GM23248 (cell line): ENCODE data around the gene SLC35C1. TPM values are rescaled to one million over a fixed set of nuclear protein-coding genes. Genes with fewer than 3 reads are reported as not detected.

ENCODE experiments used
- DNase-seq: peaks from one replicate; pipeline ENCODE4 v3.0.0-alpha.2; 2015
- H2AFZ ChIP-seq: fragments of 200-600 bp; sonication (generic); 2 replicates; pipeline ENCODE4 v1.6.1; 2016; ENCODE audit warnings: antibody characterized with exemption
- H3F3A ChIP-seq: fragments of 200-600 bp; sonication (generic); 2 replicates; pipeline ENCODE4 v1.6.1; 2016; ENCODE audit warnings: mild to moderate bottlenecking, antibody characterized with exemption, mixed run types; ENCODE audit not compliant: insufficient read depth
- H3K27ac ChIP-seq: fragments of 200-600 bp; sonication (generic); 2 replicates; pipeline ENCODE4 v1.5.1; 2016; ENCODE audit warnings: mild to moderate bottlenecking
- H3K27me3 ChIP-seq: fragments of 200-600 bp; sonication (generic); replicated peaks from 2 replicates; pipeline ENCODE4 v1.6.1; 2016; ENCODE audit warnings: mild to moderate bottlenecking; ENCODE audit not compliant: insufficient read depth
- H3K36me3 ChIP-seq: fragments of 200-600 bp; sonication (generic); 2 replicates; pipeline ENCODE4 v1.6.1; 2016; ENCODE audit warnings: low read depth, mild to moderate bottlenecking
- H3K4me1 ChIP-seq: fragments of 200-600 bp; sonication (generic); 2 replicates; pipeline ENCODE4 v1.6.1; 2016; ENCODE audit warnings: mild to moderate bottlenecking; ENCODE audit not compliant: insufficient read depth
- H3K4me2 ChIP-seq: fragments of 200-600 bp; sonication (generic); one replicate; pipeline ENCODE4 v1.6.1; 2016; ENCODE audit warnings: mild to moderate bottlenecking; ENCODE audit not compliant: unreplicated experiment
- H3K4me3 ChIP-seq: fragments of 200-600 bp; sonication (generic); 2 replicates; pipeline ENCODE4 v1.5.1; 2016; ENCODE audit warnings: mild to moderate bottlenecking
- H3K79me2 ChIP-seq: fragments of 200-600 bp; sonication (generic); 2 replicates; pipeline ENCODE4 v1.6.1; 2016; ENCODE audit warnings: mild to moderate bottlenecking; ENCODE audit not compliant: insufficient read depth
- H3K9ac ChIP-seq: fragments of 200-600 bp; sonication (generic); 2 replicates; pipeline ENCODE4 v1.6.1; 2016; ENCODE audit warnings: mild to moderate bottlenecking
- H3K9me2 ChIP-seq: fragments of 200-600 bp; sonication (generic); 2 replicates; pipeline ENCODE4 v1.6.1; 2016; ENCODE audit warnings: mixed run types, mild to moderate bottlenecking, moderate library complexity; ENCODE audit not compliant: insufficient read depth
- H3K9me3 ChIP-seq: fragments of 200-600 bp; sonication (generic); one replicate; pipeline ENCODE4 v1.6.1; 2017; ENCODE audit warnings: low read depth
- H4K20me1 ChIP-seq: fragments of 200-600 bp; sonication (generic); 2 replicates; pipeline ENCODE4 v1.6.0; 2016; ENCODE audit not compliant: insufficient read depth
- EZH2 ChIP-seq: fragments of 200-600 bp; sonication (generic); IDR thresholded peaks from 2 replicates; pipeline ENCODE4 v1.6.1; 2018; ENCODE audit warnings: antibody characterized with exemption, mild to moderate bottlenecking; ENCODE audit not compliant: insufficient read depth, poor library complexity, severe bottlenecking
- EZH2phosphoT487 ChIP-seq: fragments of 200-600 bp; sonication (generic); IDR thresholded peaks from 2 replicates; pipeline ENCODE4 v1.6.1; 2018; ENCODE audit warnings: antibody characterized with exemption, moderate library complexity, mild to moderate bottlenecking, low read depth; ENCODE audit not compliant: insufficient read depth
- WGBS, 2 experiments: methylation state at CpG; one replicate each; pipeline ENCODE4 v1.1.6; 2015 to 2017; ENCODE audit warnings: low lambda C conversion rate in 2 of 2, low coverage in 1 of 2; ENCODE audit errors: missing lambda C conversion rate in 2 of 2; 5-methylcytosine and 5-hydroxymethylcytosine counted together
- in situ Hi-C: fragments of 300-500 bp; cut with MboI; formaldehyde crosslinking; loops from 2 replicates; pipeline ENCODE4 v1.15.0; 2020
- polyA plus RNA-seq: library from polyadenylated mRNA; unstranded; fragments of >200 nt; fragmentation: Nextera tagmentation; extraction: Ambion mirVana; gene quantifications from 2 replicates; pipeline ENCODE4 v1.2.1, GENCODE V29; 2016
- total RNA-seq: library from RNA; depleted of rRNA; stranded (reverse); fragments of >200 nt; shearing (Covaris generic); gene quantifications from 2 replicates; pipeline ENCODE4 v1.2.3, GENCODE V29; 2014

Gene SLC35C1
- total and polyA plus RNA-seq, 2 experiments from 2014 or later, result 12.5 to 17.8 TPM

- H3K9me3 ChIP-seq, result no peaks in the 10 kb centered on the region
- H3K9me2 ChIP-seq, result no peaks in the 10 kb centered on the region
- 75 to 80% methylated on average over 3 of the region's 3 CpGs for WGBS, 2 experiments
- no peak overlapping the region for H2AFZ ChIP-seq
- H3K27me3 ChIP-seq, result peaks cover 12% of the 10 kb centered on the region
- H3F3A ChIP-seq, result no peaks in the 10 kb centered on the region
- DNase-seq, result no peak
- H3K36me3 ChIP-seq, result no peaks in the 10 kb centered on the region
- H3K27ac ChIP-seq, result no peak overlapping the region
- in situ Hi-C loops, result loop anchor here (25.0 kb wide), 1 partner anchor 857 kb away; no protein-coding TSS in a partner anchor
- no peak overlapping the region for H3K4me2 ChIP-seq
- TF ChIP-seq EZH2, result no peak
- H4K20me1 ChIP-seq, result no peaks in the 10 kb centered on the region
- no peak overlapping the region for H3K4me3 ChIP-seq
- H3K4me1 ChIP-seq, result no peaks in the 10 kb centered on the region
- no peak overlapping the region for H3K9ac ChIP-seq
- H3K79me2 ChIP-seq, result no peaks in the 10 kb centered on the region
These were observed 10.8 kb upstream of the SLC35C1 start for GRCh38 chr11:45794169-45794568.

GRCh38 chr11:45795379-45795778 lies 9.6 kb upstream of the SLC35C1 start:
- no peaks in the 10 kb centered on the region for H3F3A ChIP-seq

DNA sequence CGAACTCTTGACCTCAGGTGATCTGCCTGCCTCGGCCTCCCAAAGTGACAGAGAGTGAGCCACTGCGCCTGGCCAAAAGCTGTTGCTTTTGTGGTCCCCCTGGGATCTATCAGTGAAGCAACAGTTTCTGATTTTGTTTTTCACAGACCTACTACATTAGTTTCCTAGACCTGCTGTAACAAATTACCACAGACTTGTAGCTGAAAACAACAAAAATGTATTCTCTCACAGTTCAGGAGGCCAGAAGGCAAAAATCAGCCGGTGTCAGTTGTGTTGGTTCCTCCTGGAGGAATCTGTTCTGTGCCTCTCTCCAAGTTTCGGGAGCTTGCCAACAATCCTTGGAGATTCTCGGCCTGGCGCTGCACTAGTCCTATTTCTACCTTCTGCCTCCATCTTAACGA lies 8.5 kb upstream of the SLC35C1 start:
- peaks cover 5% of the 10 kb centered on the region; the same call in 1 of the 2 replicates for H3K27me3 ChIP-seq
- H3K9me2 ChIP-seq, result no peaks in the 10 kb centered on the region
- H3K9ac ChIP-seq, result no peak overlapping the region
- H3F3A ChIP-seq, result no peaks in the 10 kb centered on the region
- no peaks in the 10 kb centered on the region for H3K79me2 ChIP-seq
- H3K4me2 ChIP-seq, result no peak overlapping the region
- H3K27ac ChIP-seq, result no peak overlapping the region
- H3K36me3 ChIP-seq, result no peaks in the 10 kb centered on the region
- no peaks in the 10 kb centered on the region for H3K4me1 ChIP-seq
- in situ Hi-C loops, result loop anchor here (25.0 kb wide), 1 partner anchor 859 kb away; no protein-coding TSS in a partner anchor
- no peak for DNase-seq
- H3K4me3 ChIP-seq, result no peak overlapping the region
- no peaks in the 10 kb centered on the region for H4K20me1 ChIP-seq
- no peak for TF ChIP-seq EZH2phosphoT487
- TF ChIP-seq EZH2, result no peak
- H2AFZ ChIP-seq, result no peak overlapping the region
- 23 to 30% methylated on average over 8 of the region's 8 CpGs for WGBS, 2 experiments
- no peaks in the 10 kb centered on the region for H3K9me3 ChIP-seq

More at GRCh38 chr11:45795379-45795778, 9.6 kb upstream of the SLC35C1 start:
- no peak overlapping the region for H3K4me2 ChIP-seq
- no peaks in the 10 kb centered on the region for H3K36me3 ChIP-seq
- no peak overlapping the region for H3K27ac ChIP-seq
- H3K4me1 ChIP-seq, result no peaks in the 10 kb centered on the region
- no peak overlapping the region for H2AFZ ChIP-seq
- H4K20me1 ChIP-seq, result no peaks in the 10 kb centered on the region
- no peaks in the 10 kb centered on the region for H3K79me2 ChIP-seq
- peaks cover 5% of the 10 kb centered on the region; the same call in 1 of the 2 replicates for H3K27me3 ChIP-seq
- TF ChIP-seq EZH2phosphoT487 (no peak), EZH2 (no peak)
- H3K9me3 ChIP-seq, result no peaks in the 10 kb centered on the region
- H3K9ac ChIP-seq, result no peak overlapping the region
- H3K9me2 ChIP-seq, result no peaks in the 10 kb centered on the region
- no peak for DNase-seq
- 71 to 81% methylated on average over 5 of the region's 5 CpGs for WGBS, 2 experiments
- in situ Hi-C loops, result loop anchor here (25.0 kb wide), 1 partner anchor 858 kb away; no protein-coding TSS in a partner anchor
- H3K4me3 ChIP-seq, result no peak overlapping the region

GRCh38 chr11:45798793-45799441 lies 6.0 kb upstream of the SLC35C1 start:
- Histone ChIP-seq H4K20me1 (no peaks in the 10 kb centered on the region), H3K4me1 (no peaks in the 10 kb centered on the region), H3K27me3 (0 out of 2 replicates have a peak, but pooled peaks cover 5% of the 10 kb centered on the region), H2AFZ (no peak overlapping the region), H3K27ac (no peak overlapping the region), H3K9ac (no peak overlapping the region), H3K36me3 (no peaks in the 10 kb centered on the region), H3K9me2 (no peaks in the 10 kb centered on the region), H3K9me3 (no peaks in the 10 kb centered on the region), H3K4me3 (no peak overlapping the region), H3F3A (no peaks in the 10 kb centered on the region), H3K79me2 (no peaks in the 10 kb centered on the region), H3K4me2 (no peak overlapping the region)
- TF ChIP-seq EZH2, result no peak
- no peak for TF ChIP-seq EZH2phosphoT487
- 63 to 65% methylated on average over 10 of the region's 10 CpGs for WGBS, 2 experiments
- in situ Hi-C loops, result loop anchor here (25.0 kb wide), 1 partner anchor 862 kb away; no protein-coding TSS in a partner anchor
- no peak for DNase-seq
